ENCODE measurements around the gene CISD1. TPM values are rescaled to one million over a fixed set of nuclear protein-coding genes. Genes with fewer than 3 reads are reported as not detected.

CISD1 gene
- total and polyA plus RNA-seq, 9 of the 15 experiments (the other 6 are each of a cell fraction or from before 2014, with no cell fraction given) = 35.8 to 342 (median 118) TPM

GRCh38 chr10:58320351-58321049, 51.5 kb downstream of the CISD1 start:
- in situ Hi-C loops (cut with MboI) (no loop called here), intact Hi-C loops (cut with micrococcal nuclease) (loop anchor here (5.0 kb wide), 1 partner anchor 67 kb away; the partner anchor contains the start of gene TFAM)
- H4K20me1 ChIP-seq (replicated peaks; ENCODE audit: control insufficient read depth, insufficient read depth, low read length) = no peaks in the 10 kb centered on the region
- H3K9me3 ChIP-seq (replicated peaks; ENCODE audit: control insufficient read depth, insufficient read depth, low read depth, low read length) = no peaks in the 10 kb centered on the region
- no peak overlapping the region for H3K4me3 ChIP-seq
- no peaks in the 10 kb centered on the region for H3K36me3 ChIP-seq (ENCODE audit: control insufficient read depth, insufficient read depth, low read length)
- no peak overlapping the region for H3K9ac ChIP-seq (ENCODE audit: insufficient read depth in 1 of 2, low read depth in 2 of 2, low read length in 2 of 2)
- BruUV-seq (replicated peaks) = no TSS peak
- FAIRE-seq (no peak), DNase-seq (ENCODE audit: extremely low read depth in 1 of 4, low spot score in 3 of 4) (no peak), ATAC-seq (no peak)
- TF ChIP-seq, protein P1, sequence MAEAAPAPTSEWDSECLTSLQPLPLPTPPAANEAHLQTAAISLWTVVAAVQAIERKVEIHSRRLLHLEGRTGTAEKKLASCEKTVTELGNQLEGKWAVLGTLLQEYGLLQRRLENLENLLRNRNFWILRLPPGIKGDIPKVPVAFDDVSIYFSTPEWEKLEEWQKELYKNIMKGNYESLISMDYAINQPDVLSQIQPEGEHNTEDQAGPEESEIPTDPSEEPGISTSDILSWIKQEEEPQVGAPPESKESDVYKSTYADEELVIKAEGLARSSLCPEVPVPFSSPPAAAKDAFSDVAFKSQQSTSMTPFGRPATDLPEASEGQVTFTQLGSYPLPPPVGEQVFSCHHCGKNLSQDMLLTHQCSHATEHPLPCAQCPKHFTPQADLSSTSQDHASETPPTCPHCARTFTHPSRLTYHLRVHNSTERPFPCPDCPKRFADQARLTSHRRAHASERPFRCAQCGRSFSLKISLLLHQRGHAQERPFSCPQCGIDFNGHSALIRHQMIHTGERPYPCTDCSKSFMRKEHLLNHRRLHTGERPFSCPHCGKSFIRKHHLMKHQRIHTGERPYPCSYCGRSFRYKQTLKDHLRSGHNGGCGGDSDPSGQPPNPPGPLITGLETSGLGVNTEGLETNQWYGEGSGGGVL (CRISPR knock-in tag; IDR thresholded peaks at IDR 0.05) = no peak
- TF ChIP-seq PHF8 (IDR thresholded peaks at IDR 0.05; ENCODE audit: borderline replicate concordance, low read length) (no peak), ZNF696 (CRISPR knock-in tag; conservative IDR thresholded peaks at IDR 0.05) (no peak), ZSCAN29 (IDR thresholded peaks at IDR 0.05) (no peak)
- H3K27me3 ChIP-seq (ENCODE audit: control insufficient read depth in 2 of 2, insufficient read depth in 2 of 2, low read length in 2 of 2) = no peaks in the 10 kb centered on the region
- POLR2A ChIA-PET = no interaction called here
- 35% methylated on average over 4 of the region's 4 CpGs for WGBS (ENCODE audit: insufficient coverage, low coverage, missing lambda C conversion rate)
- no peaks in the 10 kb centered on the region for H3K9me1 ChIP-seq (ENCODE audit: control insufficient read depth, insufficient read depth, low read length)
- peaks cover 0 to 18% of the 10 kb centered on the region in 2 experiments; a peak in 2 of 5 replicates for H3K4me1 ChIP-seq (replicated peaks in 1 of 2; ENCODE audit: control insufficient read depth in 2 of 2, insufficient read depth in 2 of 2, low read length in 2 of 2)
- no peaks in the 10 kb centered on the region for H3K79me2 ChIP-seq (ENCODE audit: control insufficient read depth, insufficient read depth, low read length)
- no peak overlapping the region for H3K4me2 ChIP-seq (ENCODE audit: insufficient read depth, low read length)
- H3K27ac ChIP-seq (ENCODE audit: extremely low read depth, low read depth, low read length) = no peak overlapping the region
- peak overlapping the region; percentile 51; the same call in 1 of the 2 replicates for H2AFZ ChIP-seq (ENCODE audit: low read depth, low read length)
- CTCF ChIA-PET (ENCODE audit: low intra/inter-chr PET ratio) = no interaction called here
